HG02759 (cell line): ENCODE data around the gene RNF207.

Experiments used
- ATAC-seq: cut with Tn5 transposase; IDR thresholded peaks from one replicate; pipeline ENCODE4 v1.9.1; 2021; ENCODE audit warnings: mild to moderate bottlenecking, moderate library complexity; ENCODE audit not compliant: unreplicated experiment

RNF207 gene

GRCh38 chr1:6172549-6172948 lies 33.4 kb upstream of the RNF207 start:
- ATAC-seq, result no peak

DNA sequence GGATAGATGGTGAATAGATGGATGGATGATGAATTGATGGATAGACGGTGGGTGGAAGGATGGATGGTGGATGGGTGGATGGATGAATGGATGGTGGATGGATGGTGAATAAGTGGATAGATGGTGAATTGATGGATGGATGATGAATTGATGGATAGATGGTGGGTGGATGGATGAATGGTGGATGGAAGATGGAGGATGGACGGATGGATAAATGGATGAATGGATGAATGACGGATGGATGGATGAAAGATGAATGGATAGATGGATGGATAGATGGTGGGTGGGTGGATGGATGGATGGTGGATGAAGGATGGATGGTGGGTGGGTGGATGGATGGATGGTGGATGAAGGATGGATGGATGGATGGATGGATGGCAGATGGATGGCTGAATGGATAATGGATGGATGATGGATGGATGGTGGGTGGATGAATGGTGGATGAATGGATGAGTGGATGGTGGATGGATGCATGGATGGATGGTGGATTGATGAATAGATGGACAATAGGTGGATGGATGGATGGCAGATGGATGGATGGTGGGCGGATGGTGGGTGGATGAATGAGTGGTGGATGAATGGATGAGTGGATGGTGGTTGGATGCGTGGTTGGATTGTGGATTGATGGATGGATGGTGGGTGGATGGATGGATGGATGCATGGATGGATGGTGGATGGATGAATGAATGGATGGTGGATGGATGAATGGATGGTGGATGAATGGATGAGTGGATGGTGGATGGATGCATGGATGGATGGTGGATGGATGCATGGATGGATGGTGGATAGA lies 31.1 kb upstream of the RNF207 start:
- no peak for ATAC-seq

- no peak for ATAC-seq
These were observed 30.5 kb upstream of the RNF207 start for GRCh38 chr1:6175411-6175828.

DNA sequence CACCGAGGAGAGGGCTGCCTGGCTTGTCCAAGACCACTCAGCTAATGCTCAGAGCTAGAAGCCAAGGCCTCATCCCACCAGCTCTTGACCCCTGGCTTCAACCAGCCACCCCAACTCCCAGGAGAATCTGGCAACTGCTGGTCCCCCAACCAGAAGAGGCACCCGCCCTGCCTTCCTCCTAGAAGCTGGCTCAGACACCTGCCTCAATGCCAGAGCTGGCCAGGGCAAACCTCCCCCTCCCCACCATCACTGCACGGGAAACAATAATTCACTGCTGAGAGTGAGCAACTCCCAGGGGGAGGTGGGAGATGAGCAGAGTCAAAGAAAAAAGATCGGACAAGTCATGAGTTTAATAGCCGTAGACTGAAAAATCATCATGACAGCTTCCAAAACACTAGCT lies 29.1 kb upstream of the RNF207 start:
- no peak for ATAC-seq

DNA sequence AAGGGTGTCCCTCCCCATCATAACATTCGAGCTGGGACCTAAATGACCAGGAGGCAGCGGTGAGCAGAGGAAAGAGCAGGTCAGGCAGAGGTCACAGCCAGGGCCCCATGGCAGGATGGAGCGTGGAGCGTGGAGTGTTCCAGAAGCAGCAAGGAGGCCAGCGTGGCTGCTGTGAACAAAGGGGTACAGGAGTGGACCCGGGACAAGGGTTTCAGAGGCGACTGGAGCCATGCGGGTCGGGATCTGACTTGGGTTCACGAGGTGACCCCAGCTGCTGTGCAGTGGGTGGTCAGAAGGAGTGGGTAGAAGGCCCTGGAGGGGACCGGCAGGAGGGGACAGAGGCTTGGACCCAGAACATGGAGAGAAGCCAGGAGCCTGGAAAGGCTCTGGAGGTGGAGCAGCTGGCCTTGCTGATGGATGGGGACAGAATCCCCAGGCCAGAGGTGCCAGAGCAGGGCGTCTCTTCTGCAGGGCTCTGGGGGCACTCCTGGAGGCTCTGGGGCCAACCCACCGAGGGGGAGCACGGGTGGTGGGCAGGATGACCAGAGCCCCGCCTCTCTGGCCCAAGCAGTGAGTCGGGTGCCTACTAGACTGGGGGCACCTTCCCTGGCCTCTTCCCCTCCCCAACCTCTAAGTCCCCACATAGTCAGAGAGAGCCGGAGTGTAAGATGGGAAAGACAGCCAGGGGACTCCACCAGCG lies 28.1 kb upstream of the RNF207 start:
- ATAC-seq, result no peak

DNA sequence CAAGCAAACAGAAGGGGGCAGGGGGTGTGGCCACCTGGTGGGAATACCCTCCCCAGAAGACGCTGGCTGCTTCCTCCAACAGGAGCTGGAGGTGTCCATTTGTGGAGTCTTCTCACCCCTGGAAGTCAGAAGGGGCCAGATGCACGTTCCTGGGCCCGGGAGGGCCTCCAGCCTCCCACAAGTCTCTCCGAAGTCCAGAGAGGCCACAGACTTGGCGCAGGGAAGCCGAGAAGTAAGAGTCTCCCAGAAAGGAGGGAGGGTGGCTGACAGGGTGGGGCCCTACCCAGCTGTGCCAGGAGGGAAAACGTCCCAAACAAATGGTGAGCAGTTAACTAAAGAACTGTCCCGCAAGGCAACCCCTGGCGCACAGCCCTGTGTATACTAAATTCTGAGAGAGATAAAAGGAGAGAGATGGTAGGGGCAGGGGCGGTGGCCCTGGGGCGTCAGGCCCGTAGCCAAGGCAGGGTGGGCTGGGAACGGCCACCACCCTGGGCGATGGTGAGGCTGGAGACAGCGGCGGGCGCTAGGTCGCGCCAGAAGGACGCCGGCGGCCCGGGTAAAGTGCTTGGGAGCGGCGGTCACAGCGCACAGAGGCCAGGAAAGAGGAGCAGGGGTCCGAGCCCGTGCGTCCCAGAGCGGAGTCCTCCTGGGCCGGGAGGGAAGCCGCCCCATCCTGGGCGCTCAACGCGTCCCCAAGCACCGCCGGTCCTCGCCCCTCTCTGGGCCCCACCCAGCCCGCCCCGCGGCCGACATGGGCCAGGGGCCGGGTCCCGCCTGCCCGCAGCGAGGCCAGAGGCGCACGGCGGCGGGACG lies 27.0 kb upstream of the RNF207 start:
- no peak for ATAC-seq

GRCh38 chr1:6179564-6180175 lies 26.2 kb upstream of the RNF207 start:
- ATAC-seq, result no peak

- ATAC-seq, result no peak
These were observed 25.6 kb upstream of the RNF207 start, which contains the start of gene CHD5 for GRCh38 chr1:6180268-6180706. Gene CHD5 (minus strand): TSS chr1:6180321. CDS start chr1:6180023, 298 bp downstream.

GRCh38 chr1:6180707-6181311 lies 25.1 kb upstream of the RNF207 start:
- ATAC-seq, result no peak

- no peak for ATAC-seq
These were observed 24.6 kb upstream of the RNF207 start for GRCh38 chr1:6181347-6181770.

- ATAC-seq, result no peak
These were observed 22.4 kb upstream of the RNF207 start for GRCh38 chr1:6183520-6183989.

DNA sequence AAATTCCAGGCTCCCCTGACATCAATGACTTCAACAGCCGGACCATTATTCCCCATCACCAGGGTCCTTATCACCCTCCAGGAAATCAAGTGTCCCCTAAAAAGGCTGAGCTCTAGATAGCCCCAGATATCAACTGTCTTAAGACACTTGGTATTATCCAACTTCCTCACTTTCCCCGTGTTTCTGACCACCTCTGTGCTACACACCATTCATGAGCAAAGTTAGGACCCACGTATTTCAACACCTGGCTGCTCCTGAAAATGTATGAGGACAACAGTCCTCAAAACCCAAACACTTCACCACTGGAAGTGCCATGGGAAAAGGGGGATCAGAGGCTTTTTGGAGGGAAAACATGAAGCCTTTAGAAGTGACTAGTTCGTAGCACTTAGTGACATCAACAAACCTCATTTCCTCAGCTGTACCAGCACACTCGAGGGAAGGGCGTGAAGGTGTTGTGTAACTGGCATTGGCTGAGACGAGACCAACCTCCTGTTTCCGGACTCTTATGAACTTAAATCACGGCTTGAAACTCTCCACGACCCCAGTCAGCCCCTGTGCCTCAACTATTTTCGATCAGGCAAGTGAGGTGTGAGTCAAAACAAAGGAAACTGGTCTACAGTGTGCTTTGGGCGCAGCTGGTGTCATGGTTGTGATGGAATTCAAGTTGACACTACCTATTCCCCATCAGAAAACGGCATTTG lies 21.7 kb upstream of the RNF207 start:
- ATAC-seq, result no peak

DNA sequence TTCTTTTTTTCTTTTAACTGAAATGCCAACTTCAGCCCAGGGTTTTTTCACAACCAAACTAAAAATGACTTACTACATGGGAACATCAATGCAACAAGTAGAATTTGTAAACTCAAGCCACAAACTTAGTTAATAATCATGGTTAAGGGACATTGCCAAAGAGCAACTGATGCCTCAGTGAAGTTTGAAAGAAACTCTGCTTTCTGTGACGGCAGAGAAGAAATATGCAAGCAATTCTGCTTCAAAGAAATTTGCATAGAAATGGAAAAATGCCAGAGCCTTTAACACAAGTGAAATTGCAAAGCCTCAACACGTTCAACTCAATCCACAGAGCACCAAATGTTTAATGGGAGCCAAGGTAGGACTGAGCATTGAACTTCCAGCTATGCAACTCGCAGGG lies 20.8 kb upstream of the RNF207 start:
- no peak for ATAC-seq

GRCh38 chr1:6185635-6186382 lies 20.1 kb upstream of the RNF207 start:
- no peak for ATAC-seq

- ATAC-seq, result no peak
These were observed 17.5 kb upstream of the RNF207 start for GRCh38 chr1:6188466-6188865.

DNA sequence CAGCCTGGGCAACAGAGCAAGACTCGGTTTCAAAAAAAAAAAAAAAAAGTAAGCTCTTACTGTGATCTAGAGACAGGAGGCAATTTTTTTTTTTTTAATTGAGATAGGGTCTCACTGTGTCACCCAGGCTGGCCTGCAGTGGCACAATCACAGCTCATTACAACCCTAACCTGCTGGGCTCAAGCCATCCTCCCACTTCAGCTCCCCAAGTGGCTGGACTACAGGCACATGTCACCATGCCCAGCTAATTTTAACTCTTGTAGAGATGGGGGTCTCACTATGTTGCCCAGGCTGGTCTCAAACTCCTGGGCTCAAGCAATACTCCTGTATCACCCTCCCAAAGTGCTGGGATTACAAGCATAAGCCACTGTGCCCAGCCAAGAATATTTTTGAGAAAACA lies 14.0 kb upstream of the RNF207 start:
- ATAC-seq, result no peak

- ATAC-seq, result no peak
These were observed 8.0 kb upstream of the RNF207 start for GRCh38 chr1:6197746-6198427.

- ATAC-seq, result peak; percentile 29
These were observed 7.1 kb upstream of the RNF207 start for GRCh38 chr1:6198646-6199297.
